Tracheal epithelial cell (primary cell): ENCODE measurements around the gene AJM1. TPM values are rescaled to one million over a fixed set of nuclear protein-coding genes. Genes with fewer than 3 reads are reported as not detected.

Source experiments
- total RNA-seq: library from RNA; depleted of rRNA; stranded (reverse); fragments of >200 nt; gene quantifications from 2 replicates; pipeline ENCODE4 v1.2.1, GENCODE V29; 2014

Gene AJM1
- total RNA-seq: 1.1 and 1.7 TPM in 2 replicates

DNA sequence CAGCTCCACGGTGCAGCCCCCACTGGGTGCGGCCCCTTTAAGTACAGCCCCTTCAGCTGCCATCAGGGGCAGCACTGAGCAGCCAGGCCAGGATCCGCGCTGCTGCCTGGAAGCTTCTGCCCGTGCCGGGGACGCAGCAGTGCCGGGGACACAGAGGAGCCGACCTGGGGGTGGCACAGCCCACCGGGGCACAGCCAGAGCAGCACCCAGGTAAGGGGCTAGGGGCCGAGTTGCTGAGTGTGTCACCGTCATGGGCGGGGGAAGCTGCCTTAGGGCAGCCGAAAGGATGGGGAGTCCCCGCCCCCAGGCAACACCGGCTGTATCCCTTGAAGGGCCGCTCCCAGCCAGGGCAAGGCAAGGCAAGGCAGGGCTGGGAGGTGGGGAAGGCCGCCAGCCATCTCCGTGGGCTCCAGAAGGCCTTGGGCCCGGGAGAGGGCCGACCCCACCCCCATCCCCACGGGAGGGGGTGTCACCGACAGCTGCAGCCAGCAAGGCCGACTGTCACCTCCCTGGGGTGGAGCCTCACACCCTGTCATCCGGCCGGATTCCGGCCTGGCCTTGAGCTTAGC is at the start of gene AJM1:
TSS of gene AJM1 (plus strand) at position 99 of the 569 bp plus-strand sequence. CDS start 1,937 bp downstream, outside the sequence.

DNA sequence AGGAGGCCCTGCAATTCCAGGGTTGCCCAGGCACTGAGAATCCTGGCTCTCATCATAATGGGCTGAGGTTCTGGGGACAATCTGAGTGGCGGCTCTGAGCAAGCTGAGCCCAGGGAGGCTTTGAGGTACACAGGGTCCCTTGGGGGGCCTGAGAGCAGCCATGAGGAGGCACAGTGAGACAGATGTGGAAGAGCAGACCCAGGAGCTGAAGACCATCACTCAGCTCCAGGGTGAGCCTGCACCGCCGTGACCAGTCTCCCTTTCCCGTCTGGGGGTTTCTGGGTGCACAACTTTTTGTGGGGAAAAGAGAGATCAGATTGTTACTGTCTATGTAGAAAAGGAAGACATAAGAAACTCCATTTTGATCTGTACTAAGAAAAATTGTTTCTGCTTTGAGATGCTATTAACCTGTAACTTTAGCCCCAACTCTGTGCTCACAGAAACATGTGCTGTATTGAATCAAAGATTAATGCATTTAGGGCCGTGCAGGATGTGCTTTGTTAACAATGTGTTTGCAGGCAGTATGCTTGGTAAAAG is 46.0 kb upstream of the AJM1 start, which contains the start of gene CCDC183:
TSS of gene CCDC183 (plus strand) at position 101 of the 537 bp plus-strand sequence. CDS start at position 161, 60 bp downstream.

DNA sequence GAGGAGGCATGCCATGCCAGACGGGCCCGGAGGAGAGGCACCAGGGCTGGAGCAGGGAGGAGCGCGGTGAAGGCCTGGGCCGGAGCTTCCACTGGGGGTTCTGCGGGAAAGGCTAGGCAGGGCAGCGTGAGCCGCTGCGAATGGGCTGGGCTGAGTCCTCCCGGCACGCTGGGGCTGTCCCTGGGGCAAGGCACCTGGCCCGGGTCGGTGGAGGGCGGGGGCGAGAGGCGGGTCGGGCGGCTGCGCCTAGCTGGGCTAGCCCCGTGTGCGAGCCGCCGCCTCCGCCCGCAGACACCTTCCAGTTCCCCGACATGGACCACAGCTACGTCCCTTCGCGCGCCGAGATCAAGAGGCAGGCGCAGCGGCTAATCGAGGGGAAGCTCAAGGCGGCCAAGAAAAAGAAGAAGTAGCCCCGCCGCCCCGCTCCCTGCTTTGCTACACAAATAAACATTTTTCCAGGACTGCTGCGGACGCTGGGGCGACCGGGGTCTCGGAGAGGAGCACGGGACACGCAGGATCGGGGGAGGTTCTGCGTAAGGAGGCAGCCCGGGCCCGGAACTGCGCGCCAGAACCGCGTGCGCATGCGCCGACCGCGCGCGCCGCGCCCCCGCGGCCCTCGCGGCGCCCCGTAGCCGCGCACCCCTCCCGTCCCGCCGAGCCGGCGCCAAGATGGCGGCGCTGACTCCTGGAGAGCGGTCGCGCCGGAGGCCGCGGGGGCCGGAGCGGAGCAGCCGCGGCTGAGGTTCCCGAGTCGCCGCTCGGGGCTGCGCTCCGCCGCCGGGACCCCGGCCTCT is 34.8 kb upstream of the AJM1 start, which contains the start of gene RABL6:
TSS of gene RABL6 (plus strand) at position 668 of the 794 bp plus-strand sequence. CDS start 249 bp downstream, outside the sequence.

DNA sequence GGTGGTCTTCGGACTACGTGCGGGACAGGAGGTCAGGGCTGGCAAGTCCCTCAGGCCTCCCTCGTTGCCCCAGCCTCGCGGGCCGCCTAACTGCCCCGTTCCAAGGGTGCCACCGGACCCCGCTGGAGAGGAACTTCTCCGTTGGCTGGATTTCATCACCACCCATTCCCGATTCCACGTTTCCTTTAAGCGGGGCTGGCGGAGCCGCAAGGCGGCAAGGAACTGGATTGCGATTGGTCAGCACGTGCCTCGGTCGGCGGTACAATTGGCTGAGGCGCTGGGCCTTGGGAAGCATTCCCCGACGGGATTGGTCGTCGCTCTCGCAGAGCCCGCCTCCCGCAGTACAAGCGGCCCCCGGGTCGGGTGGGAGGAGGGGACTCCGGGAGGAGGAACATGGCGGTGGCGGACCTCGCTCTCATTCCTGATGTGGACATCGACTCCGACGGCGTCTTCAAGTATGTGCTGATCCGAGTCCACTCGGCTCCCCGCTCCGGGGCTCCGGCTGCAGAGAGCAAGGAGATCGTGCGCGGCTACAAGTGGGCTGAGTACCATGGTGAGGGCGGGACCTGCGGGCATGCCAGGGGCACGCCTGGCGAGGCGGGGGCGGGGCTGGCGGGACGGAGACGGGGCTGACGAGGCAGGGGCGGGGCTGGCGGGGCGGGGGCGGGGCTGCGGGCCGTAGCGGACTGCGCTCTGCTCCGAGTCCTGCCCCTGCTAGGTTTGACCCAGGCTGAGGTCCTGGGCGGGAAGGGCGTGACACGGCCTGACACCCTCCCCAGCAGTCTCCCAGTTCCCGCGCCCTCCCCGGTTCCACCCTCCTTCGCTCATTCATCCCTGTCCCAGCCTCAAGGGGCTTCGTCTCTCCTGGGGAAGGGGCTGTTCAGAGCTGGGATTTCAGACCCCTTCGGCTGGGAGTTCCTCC is 7.0 kb downstream of the AJM1 start, which contains the start of gene PHPT1:
TSS of gene PHPT1 (plus strand) at position 372 of the 922 bp plus-strand sequence. CDS start at position 394, 22 bp downstream.

DNA sequence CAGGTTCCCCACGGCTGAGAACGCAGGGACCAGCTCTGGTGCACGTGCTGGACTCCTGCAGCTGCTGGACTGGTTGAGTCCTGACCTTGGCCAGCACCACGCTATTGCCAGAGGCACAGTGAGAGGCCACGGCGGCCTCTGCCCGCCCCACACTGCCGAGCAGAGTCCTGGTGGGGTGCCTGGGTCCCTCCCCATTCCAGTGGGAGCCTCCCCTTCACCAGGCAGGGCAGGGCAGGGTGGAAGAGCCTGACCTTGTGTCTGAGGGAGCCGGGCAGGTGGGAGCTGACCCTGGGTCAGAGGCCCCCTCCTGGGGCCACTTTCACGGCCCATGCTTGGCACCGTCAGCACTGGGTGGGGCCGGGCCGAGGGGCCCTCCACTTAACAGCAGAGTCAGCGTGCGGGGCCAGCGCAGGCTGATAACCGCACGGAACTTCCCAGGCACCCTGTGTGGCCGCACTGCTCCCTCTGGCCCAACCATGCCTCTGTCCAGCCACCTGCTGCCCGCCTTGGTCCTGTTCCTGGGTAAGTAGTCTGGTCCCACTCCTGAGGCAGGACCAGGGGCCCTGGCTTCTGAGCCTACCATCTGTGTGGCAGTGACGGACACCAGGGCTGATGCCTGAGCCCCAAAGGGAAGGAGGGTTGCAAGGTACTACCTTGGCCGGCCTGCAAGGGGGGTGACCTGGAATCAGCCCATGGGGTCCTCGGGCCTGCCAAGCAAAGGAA is 9.8 kb downstream of the AJM1 start, which contains the start of gene MAMDC4:
TSS of gene MAMDC4 (plus strand) at position 406 of the 723 bp plus-strand sequence. CDS start at position 477, 71 bp downstream.

DNA sequence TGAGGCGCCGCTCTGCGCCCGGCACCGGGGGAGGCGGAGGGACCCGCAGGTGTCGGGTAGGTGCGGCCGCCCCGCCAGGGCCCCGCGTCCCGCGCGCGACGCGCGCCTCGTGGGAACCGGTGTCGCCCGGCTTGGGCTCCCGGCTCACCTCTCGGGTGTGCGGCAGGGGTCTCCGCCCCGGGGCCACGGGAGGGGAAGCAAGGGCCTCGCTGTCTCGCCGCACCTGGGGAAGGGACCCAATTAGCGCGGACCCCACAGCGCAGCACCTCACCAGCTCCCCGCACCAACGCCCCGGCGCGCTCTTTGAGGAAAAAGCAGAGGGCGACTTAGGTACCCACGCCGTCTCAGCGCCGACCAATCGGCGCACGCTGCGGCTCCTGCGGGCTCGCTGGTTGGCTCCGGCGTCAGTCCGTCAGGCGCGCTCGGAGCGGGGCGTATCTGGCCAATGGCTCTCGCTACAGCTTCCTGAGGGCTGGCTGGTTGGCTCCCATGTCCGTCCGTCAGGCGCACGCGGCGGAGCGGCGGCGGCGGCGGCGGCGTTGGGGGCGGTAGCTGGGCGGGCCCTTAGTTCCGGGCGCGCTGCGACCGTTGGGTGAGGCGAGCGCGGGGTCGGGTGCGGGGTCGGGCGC is 43.8 kb downstream of the AJM1 start, which contains the start of gene TRAF2:
TSS of gene TRAF2 (plus strand) at position 567 of the 629 bp plus-strand sequence. CDS start 12,225 bp downstream, outside the sequence.

Other genes starting within 250 kb of the AJM1 start
- 13.2 and 23.9 TPM in 2 replicates for gene EGFL7, start 179.6 kb upstream of the AJM1 start, total RNA-seq
- gene AGPAT2, start 155.0 kb upstream of the AJM1 start, total RNA-seq: 54.1 and 69.6 TPM in 2 replicates
- 0.43 and 5.3 TPM in 2 replicates for gene DIPK1B, start 129.9 kb upstream of the AJM1 start, total RNA-seq
- under 0.01 TPM in 1 of 2 replicates, not detected in the other for gene LCN10, start 99.5 kb upstream of the AJM1 start, total RNA-seq
- not detected in 2 replicates for gene LCN6, start 94.0 kb upstream of the AJM1 start, total RNA-seq
- gene LCN8, start 84.2 kb upstream of the AJM1 start, total RNA-seq: not detected in 2 replicates
- under 0.01 TPM in 1 of 2 replicates, not detected in the other for gene LCN15, start 78.0 kb upstream of the AJM1 start, total RNA-seq
- gene TMEM141, start 51.1 kb upstream of the AJM1 start, total RNA-seq: 145 and 153 TPM in 2 replicates
- gene CCDC183, start 46.1 kb upstream of the AJM1 start, total RNA-seq: 0.43 TPM in 1 of 2 replicates, not detected in the other
- 46.5 and 65.9 TPM in 2 replicates for gene RABL6, start 34.5 kb upstream of the AJM1 start, total RNA-seq
- gene PHPT1, start 6.9 kb downstream of the AJM1 start, total RNA-seq: 64.6 and 90.8 TPM in 2 replicates
- 1.1 and 1.9 TPM in 2 replicates for gene MAMDC4, start 9.9 kb downstream of the AJM1 start, total RNA-seq
- gene EDF1, start 23.8 kb downstream of the AJM1 start, total RNA-seq: 188 and 239 TPM in 2 replicates
- 10.4 and 14.5 TPM in 2 replicates for gene TRAF2, start 44.0 kb downstream of the AJM1 start, total RNA-seq
- gene FBXW5, start 102.3 kb downstream of the AJM1 start, total RNA-seq: 168 and 235 TPM in 2 replicates
- not detected in 2 replicates for gene C8G, start 102.8 kb downstream of the AJM1 start, total RNA-seq
- 1.2 TPM in 1 of 2 replicates, not detected in the other for gene LCN12, start 109.8 kb downstream of the AJM1 start, total RNA-seq
- not detected in 2 replicates for gene PTGDS, start 135.0 kb downstream of the AJM1 start, total RNA-seq
- gene LCNL1, start 140.5 kb downstream of the AJM1 start, total RNA-seq: not detected in 2 replicates
- 16.4 and 21.4 TPM in 2 replicates for gene PAXX, start 149.9 kb downstream of the AJM1 start, total RNA-seq
- 4.0 and 4.8 TPM in 2 replicates for gene CLIC3, start 154.1 kb downstream of the AJM1 start, total RNA-seq
- gene ABCA2, start 185.8 kb downstream of the AJM1 start, total RNA-seq: 9.8 and 13.0 TPM in 2 replicates
- gene FUT7, start 189.6 kb downstream of the AJM1 start, total RNA-seq: not detected in 2 replicates
- gene NPDC1, start 203.7 kb downstream of the AJM1 start, total RNA-seq: 8.3 and 9.4 TPM in 2 replicates
- 0.21 and 1.7 TPM in 2 replicates for gene ENTPD2, start 211.6 kb downstream of the AJM1 start, total RNA-seq
- 1.1 and 4.1 TPM in 2 replicates for gene SAPCD2, start 228.1 kb downstream of the AJM1 start, total RNA-seq
- gene UAP1L1, start 235.0 kb downstream of the AJM1 start, total RNA-seq: 1.7 and 13.3 TPM in 2 replicates
- gene MAN1B1, start 244.5 kb downstream of the AJM1 start, total RNA-seq: 69.9 and 71.4 TPM in 2 replicates